Mammary microvascular endothelial cell (primary cell): ENCODE data around the gene GPR135. TPM values are rescaled to one million over a fixed set of nuclear protein-coding genes. Genes with fewer than 3 reads are reported as not detected.

Source experiments
- total RNA-seq: library from RNA; depleted of rRNA; stranded (reverse); fragments of >200 nt; gene quantifications from 2 replicates; pipeline ENCODE4 v1.2.3, GENCODE V29; 2015

Gene GPR135
- 0.74 and 0.93 TPM in 2 replicates for total RNA-seq

GRCh38 chr14:59465316-59466135 is at the start of gene GPR135:
TSS of gene GPR135 (minus strand) at chr14:59465380. CDS start at chr14:59465226, 154 bp downstream.

GRCh38 chr14:59483819-59484638 is 18.8 kb upstream of the GPR135 start, which contains the start of the genes JKAMP and L3HYPDH:
TSS of gene JKAMP (plus strand) at chr14:59484517. CDS start at chr14:59484590, 73 bp downstream.
TSS of gene L3HYPDH (minus strand) at chr14:59484408. CDS start at chr14:59484316, 92 bp downstream.

Other genes starting within 250 kb of the GPR135 start
- gene L3HYPDH, start 19.0 kb upstream of the GPR135 start, total RNA-seq: 24.2 and 29.9 TPM in 2 replicates
- 55.7 and 60.4 TPM in 2 replicates for gene JKAMP, start 19.1 kb upstream of the GPR135 start, total RNA-seq
- gene CCDC175, start 111.4 kb upstream of the GPR135 start, total RNA-seq: not detected in 2 replicates